ENCODE results near the gene DCLK3.

Gene DCLK3

GRCh38 chr3:36764704-36765038 lies 318 bp upstream of the DCLK3 start:
- DNase-seq (ENCODE audit: low read depth in 2 of 2), result no peak

GRCh38 chr3:36762918-36763849 lies 1.2 kb downstream of the DCLK3 start:
- DNase-seq (ENCODE audit: low read depth in 2 of 2), result no peak

GRCh38 chr3:36761779-36762178 lies 2.6 kb downstream of the DCLK3 start:
- no peak for DNase-seq (ENCODE audit: low read depth in 2 of 2)

GRCh38 chr3:36756269-36756668 lies 8.1 kb downstream of the DCLK3 start:
- no peak for DNase-seq (ENCODE audit: low read depth in 2 of 2)

- DNase-seq (ENCODE audit: low read depth in 2 of 2), result no peak
These were observed 13.0 kb downstream of the DCLK3 start for GRCh38 chr3:36751326-36751725.

GRCh38 chr3:36750737-36751136 lies 13.6 kb downstream of the DCLK3 start:
- no peak for DNase-seq (ENCODE audit: low read depth in 2 of 2)

GRCh38 chr3:36744763-36745162 lies 19.6 kb downstream of the DCLK3 start:
- no peak for DNase-seq (ENCODE audit: low read depth in 2 of 2)

- no peak for DNase-seq (ENCODE audit: low read depth in 2 of 2)
These were observed 20.5 kb downstream of the DCLK3 start for GRCh38 chr3:36743826-36744225.

- DNase-seq (ENCODE audit: low read depth in 2 of 2), result no peak
These were observed 23.1 kb downstream of the DCLK3 start for GRCh38 chr3:36741285-36741684.

- DNase-seq (ENCODE audit: low read depth in 2 of 2), result no peak
These were observed 23.6 kb downstream of the DCLK3 start for GRCh38 chr3:36740787-36741186.

GRCh38 chr3:36738702-36739101 lies 25.7 kb downstream of the DCLK3 start:
- DNase-seq (ENCODE audit: low read depth in 2 of 2), result no peak

GRCh38 chr3:36736301-36736700 lies 28.1 kb downstream of the DCLK3 start:
- no peak for DNase-seq (ENCODE audit: low read depth in 2 of 2)

GRCh38 chr3:36734742-36735141 lies 29.6 kb downstream of the DCLK3 start:
- DNase-seq (ENCODE audit: low read depth in 2 of 2), result no peak

GRCh38 chr3:36733723-36734122 lies 30.6 kb downstream of the DCLK3 start:
- no peak for DNase-seq (ENCODE audit: low read depth in 2 of 2)

- DNase-seq (ENCODE audit: low read depth in 2 of 2), result no peak
These were observed 31.1 kb downstream of the DCLK3 start for GRCh38 chr3:36733162-36733696.

GRCh38 chr3:36730966-36731365 lies 33.4 kb downstream of the DCLK3 start:
- DNase-seq (ENCODE audit: low read depth in 2 of 2), result no peak

- no peak for DNase-seq (ENCODE audit: low read depth in 2 of 2)
These were observed 34.9 kb downstream of the DCLK3 start for GRCh38 chr3:36729204-36730056.

GRCh38 chr3:36714343-36715086 lies 49.8 kb downstream of the DCLK3 start:
- DNase-seq (ENCODE audit: low read depth in 2 of 2), result no peak

- DNase-seq (ENCODE audit: low read depth in 2 of 2), result no peak
These were observed 50.4 kb downstream of the DCLK3 start for GRCh38 chr3:36713904-36714303.

GRCh38 chr3:36710606-36711005 lies 53.7 kb downstream of the DCLK3 start:
- no peak for DNase-seq (ENCODE audit: low read depth in 2 of 2)

- no peak for DNase-seq (ENCODE audit: low read depth in 2 of 2)
These were observed 54.5 kb downstream of the DCLK3 start for GRCh38 chr3:36709826-36710365.

GRCh38 chr3:36709281-36709680 lies 55.1 kb downstream of the DCLK3 start:
- no peak for DNase-seq (ENCODE audit: low read depth in 2 of 2)

Measured in stimulated activated CD8-positive, alpha-beta memory T cell treated with anti-CD3 and anti-CD28 coated beads, Interleukin-15, amount 100 ng/mL, for 4 hours (primary cell).